Colonic mucosa (tissue), 4 donors: ENCODE data around the gene HSFX3. TPM values are rescaled to one million over a fixed set of nuclear protein-coding genes. Genes with fewer than 3 reads are reported as not detected.
"Not testable (repeated sequence)": the region's sequence is repeated elsewhere in the genome, so short reads cannot be mapped to it uniquely, and the experiment has no call there.

Source experiments
- DNase-seq: peaks from one replicate; pipeline ENCODE4 v3.0.0-alpha.2; 2020
- H3K27ac ChIP-seq: fragments of 200-600 bp; one replicate; pipeline ENCODE4 v1.8.0; 2021
- H3K27me3 ChIP-seq: fragments of 200-600 bp; one replicate; pipeline ENCODE4 v1.8.0; 2021
- H3K36me3 ChIP-seq: fragments of 200-600 bp; one replicate; pipeline ENCODE4 v1.8.0; 2021
- H3K4me1 ChIP-seq: fragments of 200-600 bp; one replicate; pipeline ENCODE4 v1.8.0; 2021; ENCODE audit warnings: mild to moderate bottlenecking
- H3K4me3 ChIP-seq: fragments of 200-600 bp; one replicate; pipeline ENCODE4 v1.8.0; 2021
- H3K9ac ChIP-seq, 2 donors: one replicate each; pipeline ENCODE4 v1.7.0; 2013; ENCODE audit warnings: control low read depth in 2 of 2, low read depth in 2 of 2, low read length in 2 of 2
- H3K9me3 ChIP-seq: fragments of 200-600 bp; one replicate; pipeline ENCODE4 v1.8.0; 2021
- intact Hi-C: fragments of 100-400 bp; cut with DNase I; formaldehyde crosslinking; loops from one replicate; pipeline ENCODE4 v1.14.1; 2022
- total RNA-seq, 2 donors: library from RNA; stranded (reverse); fragmentation: NEBNext Ultra II Directional in 1 of 2; extraction: Animal tissue kit (Norgen Biotek cat#: 25700) in 1 of 2; gene quantifications; one replicate each; pipeline ENCODE4 v1.2.1, GENCODE V29; 2021
- TF ChIP-seq, protein P1 (sequence below): fragments of 200-600 bp; IDR thresholded peaks from one replicate; pipeline ENCODE4 v1.8.0; 2022; ENCODE audit warnings: antibody characterized with exemption, mild to moderate bottlenecking
- donor health status: healthy.
- donor health status: DM: no; HTN: no; CAD: no.
- donor health status: DM: no; HTN: no; CAD: no.

The HSFX3 gene
- total RNA-seq, 2 donors from 2014 or later: not detected

DNA sequence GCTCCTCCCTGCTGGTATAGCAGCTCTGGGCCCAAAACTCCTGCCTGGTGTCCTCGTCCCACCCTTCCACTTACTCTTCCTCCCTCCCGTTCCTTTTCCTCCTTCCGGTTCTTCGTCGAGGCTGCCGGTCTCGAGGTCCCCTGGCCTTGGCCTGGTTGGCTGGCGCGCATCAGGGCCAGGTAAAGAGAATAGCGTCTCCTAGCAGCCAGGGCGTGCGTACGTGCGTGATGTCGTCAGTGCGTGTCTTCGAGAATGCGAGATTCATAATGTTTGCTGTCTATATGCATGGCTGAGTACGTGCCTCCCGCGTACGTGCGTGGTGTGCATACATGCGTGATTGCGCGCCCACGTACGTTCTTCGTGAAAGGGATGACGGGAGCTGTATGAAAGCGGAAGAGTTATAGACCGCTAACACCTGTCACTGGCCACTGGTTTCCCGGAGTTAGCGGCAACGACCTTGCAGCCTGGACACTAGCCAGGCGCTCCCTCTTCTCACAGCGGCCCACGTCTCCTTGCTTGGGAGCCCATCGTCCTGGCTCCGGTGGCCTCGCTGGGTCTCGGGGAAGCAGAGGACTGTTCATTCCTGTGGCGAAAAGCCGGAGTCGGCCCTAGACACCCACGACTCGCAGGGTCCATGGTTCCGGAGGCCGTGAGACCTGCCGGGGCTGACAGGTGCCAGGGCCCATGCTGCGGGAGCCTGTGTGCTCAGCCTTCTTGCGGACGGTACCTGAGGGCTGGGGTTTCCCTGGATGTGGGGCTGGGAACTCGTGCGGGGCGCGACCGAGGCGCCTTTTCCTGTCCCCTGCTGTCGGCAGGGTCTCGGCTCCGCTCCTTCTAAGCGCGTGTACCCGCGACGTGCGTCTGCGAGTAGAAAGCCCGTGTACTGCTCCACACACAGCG is 8.9 kb downstream of the HSFX3 start, which contains the start of gene EOLA1:
TSS of gene EOLA1 (plus strand) at position 392 of the 900 bp plus-strand sequence. CDS start 4,619 bp downstream, outside the sequence.
- Histone ChIP-seq H3K4me1 (no peaks in the 10 kb centered on the region), H3K9me3 (no peaks in the 10 kb centered on the region), H3K9ac (peak within 1 kb of the TSS; percentile 84 to 86), H3K27me3 (no peaks in the 10 kb centered on the region), H3K36me3 (no peaks in the 10 kb centered on the region), H3K27ac (peak within 1 kb of the TSS; percentile 87), H3K4me3 (peak within 1 kb of the TSS; percentile 61)
- TF ChIP-seq, protein P1, sequence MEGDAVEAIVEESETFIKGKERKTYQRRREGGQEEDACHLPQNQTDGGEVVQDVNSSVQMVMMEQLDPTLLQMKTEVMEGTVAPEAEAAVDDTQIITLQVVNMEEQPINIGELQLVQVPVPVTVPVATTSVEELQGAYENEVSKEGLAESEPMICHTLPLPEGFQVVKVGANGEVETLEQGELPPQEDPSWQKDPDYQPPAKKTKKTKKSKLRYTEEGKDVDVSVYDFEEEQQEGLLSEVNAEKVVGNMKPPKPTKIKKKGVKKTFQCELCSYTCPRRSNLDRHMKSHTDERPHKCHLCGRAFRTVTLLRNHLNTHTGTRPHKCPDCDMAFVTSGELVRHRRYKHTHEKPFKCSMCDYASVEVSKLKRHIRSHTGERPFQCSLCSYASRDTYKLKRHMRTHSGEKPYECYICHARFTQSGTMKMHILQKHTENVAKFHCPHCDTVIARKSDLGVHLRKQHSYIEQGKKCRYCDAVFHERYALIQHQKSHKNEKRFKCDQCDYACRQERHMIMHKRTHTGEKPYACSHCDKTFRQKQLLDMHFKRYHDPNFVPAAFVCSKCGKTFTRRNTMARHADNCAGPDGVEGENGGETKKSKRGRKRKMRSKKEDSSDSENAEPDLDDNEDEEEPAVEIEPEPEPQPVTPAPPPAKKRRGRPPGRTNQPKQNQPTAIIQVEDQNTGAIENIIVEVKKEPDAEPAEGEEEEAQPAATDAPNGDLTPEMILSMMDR: no peak
- DNase-seq: peak; percentile 89
- intact Hi-C loops: no loop called here

DNA sequence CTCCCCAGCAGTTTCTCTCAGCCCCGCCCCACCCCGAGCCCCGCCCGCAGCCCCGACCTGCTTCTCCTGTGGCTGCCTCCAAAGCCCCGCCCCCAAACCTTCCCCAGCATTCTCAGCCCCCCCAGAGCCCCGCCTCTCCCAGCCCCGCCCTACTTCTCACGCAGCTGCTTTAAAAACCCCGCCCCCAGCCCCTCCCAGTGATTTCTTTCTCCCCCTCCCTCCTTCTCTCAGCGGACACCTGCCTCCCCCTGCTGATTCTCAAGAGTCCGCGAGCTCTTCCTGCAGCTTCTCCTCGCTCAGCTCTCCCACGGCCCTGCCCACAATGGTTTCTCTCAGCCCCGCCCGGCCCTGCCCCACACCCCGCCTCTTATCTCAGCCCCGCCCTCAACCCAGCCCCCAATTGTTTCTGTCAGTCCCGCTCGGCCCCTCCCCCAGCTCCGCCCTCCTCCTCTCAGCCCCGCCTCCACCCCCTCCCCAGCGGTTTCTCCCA is 9.5 kb downstream of the HSFX3 start:
- intact Hi-C loops: no loop called here
- H3K9me3 ChIP-seq: no peaks in the 10 kb centered on the region
- no peaks in the 10 kb centered on the region for H3K27me3 ChIP-seq
- H3K4me3 ChIP-seq: peak overlapping the region; percentile 61
- H3K9ac ChIP-seq: peak overlapping the region; percentile 84 to 86
- DNase-seq: peak; percentile 92
- TF ChIP-seq, protein P1: no peak
- H3K36me3 ChIP-seq: no peaks in the 10 kb centered on the region
- peak overlapping the region; percentile 87 for H3K27ac ChIP-seq
- no peaks in the 10 kb centered on the region for H3K4me1 ChIP-seq

DNA sequence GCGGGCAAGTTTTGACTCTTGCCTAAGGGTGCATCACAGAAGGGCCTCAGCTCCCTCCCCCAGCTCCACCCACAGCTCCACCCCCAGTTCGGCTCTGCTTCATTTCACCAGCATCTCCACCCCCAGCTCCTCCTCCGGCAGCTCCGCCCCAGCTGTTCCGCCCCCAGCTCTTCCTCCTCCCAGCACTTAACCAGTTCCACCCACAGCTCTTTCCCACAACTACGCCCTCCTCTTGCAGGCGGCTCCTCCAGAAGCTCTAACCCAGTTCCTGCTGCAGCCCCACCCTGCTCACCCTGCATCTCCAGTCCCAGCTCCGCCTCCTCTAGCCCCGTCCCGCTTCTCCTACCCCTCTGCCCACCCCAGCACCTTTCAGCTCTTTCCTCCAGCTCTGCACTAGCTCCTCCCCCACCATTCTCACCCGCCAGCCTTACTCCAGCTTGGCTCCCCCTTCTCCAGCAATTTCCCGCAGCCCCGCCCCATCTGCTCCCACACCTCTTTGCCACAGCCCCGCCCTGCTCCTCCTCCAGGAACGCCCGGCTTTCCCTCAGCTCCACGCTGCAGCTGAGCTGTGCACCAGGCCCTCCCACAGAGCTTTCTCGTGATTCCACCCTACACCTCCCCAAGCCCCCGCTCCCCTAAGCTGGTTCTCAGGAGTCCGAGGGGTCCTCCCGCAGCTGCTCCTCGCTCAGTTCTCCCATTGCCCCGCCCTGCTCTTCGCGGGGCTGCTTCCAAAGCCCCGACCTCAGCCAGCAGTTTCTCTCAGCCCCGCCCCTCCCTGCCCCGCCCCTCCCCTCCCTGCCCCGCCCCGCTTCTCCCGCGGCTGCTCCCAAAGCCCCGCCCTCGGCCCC is 10.2 kb downstream of the HSFX3 start:
- Histone ChIP-seq H3K4me3 (peak overlapping the region; percentile 31), H3K27ac (peak overlapping the region; percentile 47), H3K4me1 (no peaks in the 10 kb centered on the region), H3K27me3 (no peaks in the 10 kb centered on the region), H3K36me3 (no peaks in the 10 kb centered on the region), H3K9ac (peak overlapping the region; percentile 26 to 55), H3K9me3 (no peaks in the 10 kb centered on the region)
- TF ChIP-seq, protein P1: no peak
- DNase-seq: peak; percentile 86
- intact Hi-C loops: no loop called here

DNA sequence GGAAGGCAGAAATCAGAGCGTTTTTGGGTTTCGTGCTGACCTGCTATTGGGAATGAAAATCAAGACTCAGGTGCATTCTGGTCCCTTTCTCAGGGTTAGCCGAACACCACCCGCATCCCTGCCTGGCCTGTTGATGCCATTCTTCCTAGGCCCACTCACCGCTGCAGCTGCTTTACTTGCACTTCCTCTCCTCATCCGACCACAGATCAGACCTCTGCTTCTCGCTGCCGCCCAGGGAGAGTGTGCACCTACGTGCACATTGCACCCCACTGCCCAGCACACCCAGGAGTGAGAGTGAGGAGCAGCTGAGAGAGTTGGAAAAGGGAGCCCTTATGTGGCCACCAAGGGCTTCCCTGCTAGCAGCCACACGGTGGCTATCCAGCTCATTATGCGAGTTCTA is 12.2 kb downstream of the HSFX3 start:
- DNase-seq, H3K27ac ChIP-seq, H3K27me3 ChIP-seq, H3K9ac ChIP-seq, H3K9me3 ChIP-seq, intact Hi-C loops, H3K4me3 ChIP-seq, H3K36me3 ChIP-seq, H3K4me1 ChIP-seq: not testable (repeated sequence)

DNA sequence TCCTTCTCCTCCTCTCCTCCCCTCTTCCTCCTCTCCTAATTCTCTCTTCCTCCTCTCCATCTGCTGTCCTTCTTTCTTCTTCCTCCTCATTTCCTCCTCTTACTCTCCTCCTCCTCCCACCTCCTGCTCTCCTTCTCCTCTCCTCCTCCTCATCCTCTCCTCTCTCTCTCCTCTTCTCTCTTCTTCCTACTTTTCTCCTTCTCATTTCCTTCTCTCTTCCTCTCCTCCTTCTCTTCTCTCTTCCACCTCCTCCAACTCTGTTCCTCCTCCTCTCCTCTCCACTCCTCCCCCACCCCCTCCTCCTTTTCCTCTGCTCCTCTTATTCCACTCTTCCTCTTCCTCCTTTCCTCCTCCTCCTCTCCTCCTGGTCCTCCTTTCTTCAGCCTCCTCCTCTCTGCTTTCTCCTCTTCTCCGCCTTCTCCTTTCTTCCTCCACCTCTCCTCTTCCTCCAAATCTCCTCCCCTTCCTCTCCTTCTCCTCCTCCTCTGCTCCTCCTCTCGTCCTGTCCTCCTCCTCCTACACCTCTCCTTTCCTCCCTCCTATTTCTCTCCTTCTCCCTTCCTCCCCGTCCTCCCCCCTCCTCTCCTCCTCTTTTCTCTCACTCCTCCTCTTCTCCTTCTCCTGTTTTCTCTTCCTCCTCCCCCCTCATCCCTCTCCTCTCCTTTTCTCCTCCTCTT is 14.7 kb downstream of the HSFX3 start:
- H3K27ac ChIP-seq, H3K9ac ChIP-seq, H3K27me3 ChIP-seq, H3K4me1 ChIP-seq, DNase-seq, H3K9me3 ChIP-seq, H3K4me3 ChIP-seq, intact Hi-C loops, H3K36me3 ChIP-seq: not testable (repeated sequence)

DNA sequence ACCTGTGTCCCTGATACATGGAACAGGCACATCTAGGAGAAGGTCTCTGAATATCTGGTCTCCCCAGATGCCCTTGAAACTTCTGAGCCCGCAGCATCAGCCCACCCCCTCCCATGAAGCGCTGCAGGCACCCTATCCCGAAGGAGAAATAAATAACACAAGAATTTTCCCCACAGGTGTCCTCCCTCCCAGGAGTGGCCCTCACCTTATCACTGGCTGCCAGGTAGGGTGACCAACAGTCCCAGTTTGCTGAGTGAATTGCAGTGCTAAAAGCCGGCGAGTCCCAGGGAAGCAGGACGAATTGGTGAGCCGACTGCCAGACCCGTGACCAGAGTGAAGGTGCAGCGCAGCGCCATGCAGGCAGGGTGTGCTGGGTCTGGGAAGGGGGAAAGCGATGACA is 15.7 kb downstream of the HSFX3 start:
- H3K4me3 ChIP-seq, DNase-seq, intact Hi-C loops: not testable (repeated sequence)

DNA sequence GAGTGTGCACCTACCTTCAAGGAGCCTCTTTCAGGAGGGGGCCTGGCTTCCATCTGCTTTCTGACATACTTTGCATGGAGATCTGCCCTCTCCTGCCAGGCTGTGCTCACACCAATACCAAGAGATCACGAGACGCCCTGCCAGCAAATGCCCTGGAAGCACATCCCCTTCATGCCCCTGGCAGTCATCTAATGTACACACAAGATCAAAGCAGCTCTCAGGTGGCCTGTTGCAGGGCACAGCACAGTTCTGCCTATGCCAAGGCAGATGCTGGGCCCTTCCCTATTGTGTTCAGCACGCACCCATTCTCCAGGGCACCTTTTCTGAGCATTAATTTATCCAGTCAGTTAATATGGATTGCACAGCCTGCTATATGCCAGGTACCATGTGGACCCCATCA is 16.9 kb downstream of the HSFX3 start:
- intact Hi-C loops, H3K9me3 ChIP-seq, H3K4me3 ChIP-seq, H3K4me1 ChIP-seq, H3K9ac ChIP-seq, H3K36me3 ChIP-seq, H3K27ac ChIP-seq, H3K27me3 ChIP-seq, DNase-seq: not testable (repeated sequence)

More for the DNA sequence above, 15.7 kb downstream of the HSFX3 start:
- H3K27ac ChIP-seq, H3K27me3 ChIP-seq, H3K4me1 ChIP-seq, H3K9ac ChIP-seq, H3K36me3 ChIP-seq, H3K9me3 ChIP-seq: not testable (repeated sequence)
